Naive thymus-derived CD4-positive, alpha-beta T cell (primary cell): ENCODE data around the gene SCO2. TPM values are rescaled to one million over a fixed set of nuclear protein-coding genes. Genes with fewer than 3 reads are reported as not detected.
A peak's percentile ranks its signal among the peaks of the same experiment; 100 is the strongest.

Experiments
- ATAC-seq: fragments of 150-1000 bp; cut with Tn5 transposase; 2 replicates; pipeline ENCODE4 v1.10.0; 2021; ENCODE audit warnings: mild to moderate bottlenecking, moderate library complexity
- CTCF ChIA-PET: fragments of 350-600 bp; sonication (Branson Sonifier 250); formaldehyde crosslinking; loops from one replicate; lab custom pipeline; 2021; ENCODE audit warnings: antibody characterized with exemption; lab: Charles Lee
- POLR2A ChIA-PET: fragments of 350-600 bp; sonication (Branson Sonifier 250); formaldehyde crosslinking; loops from one replicate; lab custom pipeline; 2021; ENCODE audit warnings: antibody characterized with exemption, inconsistent platforms; lab: Charles Lee
- DNase-seq, 9 donors: peaks; one replicate each; pipeline versions ENCODE4 v3.0.0 to v3.0.0-alpha.2; 2020 to 2022; ENCODE audit warnings: mixed read lengths in 1 of 9
- H3K27ac ChIP-seq: one replicate; pipeline ENCODE4 v1.7.0; 2013; ENCODE audit warnings: mild to moderate bottlenecking, low read depth, low read length, moderate library complexity
- H3K27me3 ChIP-seq, 2 donors: one replicate each; pipeline ENCODE4 v1.7.0; 2013; ENCODE audit warnings: low read length in 2 of 2, mild to moderate bottlenecking in 2 of 2, moderate library complexity in 2 of 2; ENCODE audit not compliant: control insufficient read depth in 2 of 2, insufficient read depth in 2 of 2
- H3K36me3 ChIP-seq, 3 experiments: 1 replicate in 2 of 3; 2 replicates in 1 of 3; pipeline ENCODE4 v1.7.0; 2013; ENCODE audit warnings: low read length in 3 of 3, mild to moderate bottlenecking in 3 of 3, moderate library complexity in 1 of 3; ENCODE audit not compliant: insufficient read depth in 3 of 3, control insufficient read depth in 2 of 3
- H3K4me1 ChIP-seq, 2 donors: one replicate each; pipeline ENCODE4 v1.7.0; 2013; ENCODE audit warnings: low read length in 2 of 2, mild to moderate bottlenecking in 2 of 2, moderate library complexity in 1 of 2; ENCODE audit not compliant: control insufficient read depth in 2 of 2, insufficient read depth in 2 of 2
- H3K4me3 ChIP-seq: 2 replicates; pipeline ENCODE4 v1.7.0; 2013; ENCODE audit warnings: mild to moderate bottlenecking, low read length
- H3K9me3 ChIP-seq, 3 experiments: 1 replicate in 2 of 3; 2 replicates in 1 of 3; pipeline ENCODE4 v1.7.0; 2013; ENCODE audit warnings: low read length in 3 of 3; ENCODE audit not compliant: control insufficient read depth in 2 of 3
- H3K27ac Mint-ChIP-seq, 9 donors: one replicate each; pipeline ENCODE4 v1.8.0; 2020 to 2022; ENCODE audit warnings: mixed read lengths in 9 of 9, mild to moderate bottlenecking in 8 of 9, moderate library complexity in 5 of 9, inconsistent platforms in 2 of 9
- H3K27me3 Mint-ChIP-seq, 5 donors: one replicate each; pipeline ENCODE4 v1.8.0; 2021 to 2022; ENCODE audit warnings: mixed read lengths in 5 of 5, mild to moderate bottlenecking in 1 of 5
- H3K36me3 Mint-ChIP-seq, 5 donors: one replicate each; pipeline ENCODE4 v1.8.0; 2020 to 2022; ENCODE audit warnings: mixed read lengths in 5 of 5, mild to moderate bottlenecking in 3 of 5, inconsistent platforms in 1 of 5
- H3K4me1 Mint-ChIP-seq, 7 donors: one replicate each; pipeline ENCODE4 v1.8.0; 2020 to 2022; ENCODE audit warnings: mixed read lengths in 7 of 7, mild to moderate bottlenecking in 3 of 7, inconsistent platforms in 1 of 7
- H3K4me3 Mint-ChIP-seq, 10 donors: one replicate each; pipeline ENCODE4 v1.8.0; 2020 to 2022; ENCODE audit warnings: mild to moderate bottlenecking in 10 of 10, mixed read lengths in 10 of 10, moderate library complexity in 6 of 10, inconsistent platforms in 2 of 10
- H3K9me3 Mint-ChIP-seq, 11 donors: one replicate each; pipeline ENCODE4 v1.8.0; 2020 to 2022; ENCODE audit warnings: mixed read lengths in 11 of 11, mild to moderate bottlenecking in 4 of 11, inconsistent platforms in 1 of 11, moderate library complexity in 1 of 11
- intact Hi-C, 2 donors: fragments of 100-400 bp; cut with micrococcal nuclease; formaldehyde crosslinking; loops; one replicate each; pipeline ENCODE4 v1.15.1; 2023
- polyA plus RNA-seq, 2 donors: library from polyadenylated mRNA; unstranded; fragments of 300-500 nt; fragmentation: Illumina TruSeq; gene quantifications; one replicate each; pipeline ENCODE4 v1.2.3, GENCODE V29; 2021
- total RNA-seq, 6 experiments: library from RNA in 5 of 6; stranded (reverse) in 5 of 6; gene quantifications; 1 replicate in 5 of 6; 2 replicates in 1 of 6; pipeline ENCODE4 v1.2.3 and lab custom pipeline; 2021 to 2026

Gene SCO2
- total and polyA plus RNA-seq, 7 experiments from 2014 or later, result 2.2 to 12.0 (median 5.5) TPM

DNA sequence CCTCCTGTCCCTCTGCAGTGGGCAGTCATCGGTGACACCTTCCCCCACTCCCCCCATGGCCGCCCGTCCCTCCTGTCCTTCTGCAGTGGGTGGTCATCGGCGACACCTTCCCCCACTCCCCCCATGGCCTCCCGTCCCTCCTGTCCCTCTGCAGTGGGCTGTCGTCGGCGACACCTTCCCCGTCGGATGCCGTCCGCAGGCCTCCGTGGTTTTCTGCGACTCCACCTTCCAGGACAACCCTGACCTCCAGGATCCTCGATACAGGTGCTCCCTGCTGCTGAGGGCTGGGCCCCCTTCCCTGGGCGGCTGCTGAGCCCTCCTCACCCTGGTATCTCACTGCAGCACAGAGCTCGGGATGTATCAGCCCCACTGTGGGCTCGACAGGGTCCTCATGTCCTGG is 36.5 kb downstream of the SCO2 start:
- Mint-ChIP-seq H3K36me3 (no peaks in the 10 kb centered on the region), H3K27ac (no peak overlapping the region), H3K27me3 (peaks cover 0 to 5% (median 0%) of the 10 kb centered on the region in 5 donors), H3K9me3 (no peaks in the 10 kb centered on the region), H3K4me1 (peaks cover 7 to 15% (median 8%) of the 10 kb centered on the region in 7 donors), H3K4me3 (no peak overlapping the region)
- DNase-seq (no peak), ATAC-seq (no peak)
- intact Hi-C loops, result no loop called here
- Histone ChIP-seq H3K4me1 (peaks cover 0 to 6% of the 10 kb centered on the region in 2 donors), H3K36me3 (no peaks in the 10 kb centered on the region), H3K27ac (no peak overlapping the region), H3K27me3 (no peaks in the 10 kb centered on the region), H3K9me3 (no peaks in the 10 kb centered on the region), H3K4me3 (no peak overlapping the region)
- CTCF ChIA-PET, result no interaction called here
- POLR2A ChIA-PET, result interaction anchor here (1.3 kb wide), 1 partner anchor 37 kb away, joined by 6 read pairs; the partner anchor contains the start of gene SCO2

DNA sequence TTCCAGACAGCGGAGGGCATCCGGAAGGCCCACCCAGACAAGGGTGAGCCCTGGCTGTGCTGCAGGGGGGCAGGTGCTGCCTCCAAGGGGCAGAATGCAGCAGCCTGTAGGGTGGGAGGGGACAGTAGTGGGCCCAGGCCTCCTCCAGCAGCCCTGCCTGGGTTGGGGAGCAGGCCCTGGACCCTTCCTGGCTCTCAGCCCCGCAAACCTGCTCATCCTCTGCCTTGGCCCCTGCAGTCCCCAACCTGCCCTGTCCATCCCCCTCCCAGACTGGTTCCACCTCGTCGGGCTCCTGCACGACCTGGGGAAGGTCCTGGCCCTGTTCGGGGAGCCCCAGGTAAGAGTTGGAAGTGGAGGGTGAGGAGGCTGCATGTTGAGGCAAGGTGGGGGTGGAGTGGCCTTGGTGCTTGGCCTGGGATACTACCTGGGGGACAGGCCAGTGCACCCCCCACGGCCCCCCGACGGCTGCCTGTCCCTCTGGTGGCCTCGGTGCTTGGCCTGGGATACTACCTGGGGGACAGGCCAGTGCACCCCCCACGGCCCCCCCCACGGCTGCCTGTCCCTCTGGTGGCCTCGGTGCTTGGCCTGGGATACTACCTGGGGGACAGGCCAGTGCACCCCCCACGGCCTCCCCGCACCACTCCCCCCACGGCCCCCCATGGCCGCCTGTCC is 37.3 kb downstream of the SCO2 start:
- no peak for ATAC-seq
- POLR2A ChIA-PET, result no interaction called here
- intact Hi-C loops, result no loop called here
- H3K4me1 Mint-ChIP-seq, result peaks cover 7 to 15% (median 8%) of the 10 kb centered on the region in 7 donors
- H3K27me3 Mint-ChIP-seq, result peaks cover 0 to 5% (median 0%) of the 10 kb centered on the region in 5 donors
- no peak for DNase-seq
- H3K4me1 ChIP-seq, result peaks cover 0 to 6% of the 10 kb centered on the region in 2 donors
- no peak overlapping the region for H3K27ac ChIP-seq
- H3K4me3 ChIP-seq, result no peak overlapping the region
- H3K4me3 Mint-ChIP-seq, result no peak overlapping the region
- no peaks in the 10 kb centered on the region for H3K27me3 ChIP-seq
- CTCF ChIA-PET, result no interaction called here
- H3K27ac Mint-ChIP-seq, result no peak overlapping the region
- H3K36me3 Mint-ChIP-seq, result no peaks in the 10 kb centered on the region
- no peaks in the 10 kb centered on the region for H3K9me3 Mint-ChIP-seq
- no peaks in the 10 kb centered on the region for H3K36me3 ChIP-seq
- no peaks in the 10 kb centered on the region for H3K9me3 ChIP-seq

DNA sequence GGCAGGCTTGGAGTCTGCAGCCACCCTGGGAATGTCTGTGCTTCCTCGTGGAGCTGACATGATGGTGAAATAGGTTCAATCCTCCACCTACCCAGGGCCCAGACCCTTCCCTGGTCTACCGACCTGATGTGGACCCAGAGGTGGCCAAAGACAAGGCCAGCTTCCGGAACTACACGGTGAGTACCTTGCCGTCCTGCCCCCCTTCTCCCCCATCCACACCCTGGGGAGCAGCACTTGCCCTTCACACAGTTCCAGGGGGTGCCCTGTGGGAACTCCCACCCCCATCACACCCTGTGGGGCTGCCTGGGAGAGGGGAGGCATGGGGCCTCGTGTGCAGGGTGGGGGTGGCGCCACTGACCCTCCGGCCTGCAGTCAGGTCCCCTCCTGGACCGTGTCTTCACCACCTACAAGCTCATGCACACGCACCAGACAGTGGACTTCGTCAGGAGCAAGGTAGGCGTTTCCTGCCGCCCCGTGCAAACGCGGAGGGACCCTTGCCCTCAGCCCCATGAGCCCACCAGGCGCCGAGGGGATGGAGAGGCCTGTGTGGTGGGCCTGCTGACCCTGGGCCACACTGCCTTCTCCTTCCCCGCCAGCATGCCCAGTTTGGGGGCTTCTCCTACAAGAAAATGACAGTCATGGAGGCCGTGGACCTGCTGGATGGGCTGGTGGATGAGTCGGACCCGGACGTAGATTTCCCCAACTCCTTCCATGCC is 38.0 kb downstream of the SCO2 start:
- H3K27me3 ChIP-seq, result no peaks in the 10 kb centered on the region
- no peak overlapping the region for H3K4me3 ChIP-seq
- ChIA-PET POLR2A (no interaction called here), CTCF (no interaction called here)
- intact Hi-C loops, result no loop called here
- Mint-ChIP-seq H3K9me3 (no peaks in the 10 kb centered on the region), H3K27ac (no peak overlapping the region), H3K4me1 (peaks cover 7 to 17% (median 8%) of the 10 kb centered on the region in 7 donors), H3K36me3 (no peaks in the 10 kb centered on the region), H3K4me3 (no peak overlapping the region), H3K27me3 (peaks cover 0 to 5% (median 0%) of the 10 kb centered on the region in 5 donors)
- no peaks in the 10 kb centered on the region for H3K9me3 ChIP-seq
- no peaks in the 10 kb centered on the region for H3K36me3 ChIP-seq
- peaks cover 0 to 6% of the 10 kb centered on the region in 2 donors for H3K4me1 ChIP-seq
- ATAC-seq (no peak), DNase-seq (no peak)
- H3K27ac ChIP-seq, result no peak overlapping the region

DNA sequence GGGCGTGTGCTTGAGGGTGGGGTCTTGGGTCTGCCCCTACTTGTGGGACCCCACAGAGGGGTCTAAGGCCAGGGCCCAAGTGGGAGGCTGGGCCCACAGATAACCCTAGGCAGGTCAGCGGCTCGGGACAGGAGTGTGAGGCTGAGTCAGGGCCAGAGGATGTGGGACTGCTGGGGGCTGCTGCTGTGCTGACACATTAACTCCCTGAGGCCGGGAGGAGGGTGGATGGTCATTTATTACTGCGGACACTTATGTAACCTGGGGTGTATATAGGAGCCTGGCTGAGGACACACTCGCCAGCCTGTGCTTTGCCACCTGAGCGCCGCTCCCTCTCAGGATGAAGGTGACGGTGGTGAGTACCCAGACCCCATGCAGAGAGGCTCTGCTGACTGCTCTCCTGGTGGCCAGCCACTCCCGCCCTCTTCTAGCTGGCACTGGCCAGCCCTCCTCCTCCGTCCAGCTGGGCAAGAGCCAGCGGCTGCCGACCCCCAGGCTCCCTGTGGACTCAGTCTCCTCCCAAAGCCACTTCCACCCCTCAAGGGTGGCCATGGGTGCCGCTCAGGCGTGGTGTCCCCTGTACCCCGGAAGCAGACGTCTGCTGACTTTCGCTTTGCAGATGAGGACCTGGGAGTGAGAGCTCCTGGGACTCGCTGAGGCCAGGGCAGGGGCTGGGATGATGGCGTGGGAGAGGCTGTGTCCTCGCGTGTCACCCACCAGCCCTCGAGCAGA is 38.7 kb downstream of the SCO2 start, which contains the start of gene MIOX:
MIOX (plus strand) TSS at position 299 of the 729 bp plus-strand sequence; CDS start at position 338, 39 bp downstream.
- Histone ChIP-seq H3K4me3 (no peak within 1 kb of the TSS), H3K27ac (no peak within 1 kb of the TSS), H3K36me3 (no peaks in the 10 kb centered on the region), H3K27me3 (no peaks in the 10 kb centered on the region), H3K4me1 (peaks cover 4 to 13% of the 10 kb centered on the region in 2 donors), H3K9me3 (no peaks in the 10 kb centered on the region)
- intact Hi-C loops, result no loop called here
- DNase-seq (no peak), ATAC-seq (no peak)
- H3K4me3 Mint-ChIP-seq, result peak within 1 kb of the TSS in 1 of 10 donors; percentile 66
- POLR2A ChIA-PET, result no interaction called here
- no peaks in the 10 kb centered on the region for H3K9me3 Mint-ChIP-seq
- H3K4me1 Mint-ChIP-seq, result peaks cover 7 to 17% (median 8%) of the 10 kb centered on the region in 7 donors
- CTCF ChIA-PET, result no interaction called here
- H3K27me3 Mint-ChIP-seq, result peaks cover 0 to 5% (median 0%) of the 10 kb centered on the region in 5 donors
- peak within 1 kb of the TSS in 2 of 9 donors; percentile 46 to 68 for H3K27ac Mint-ChIP-seq
- H3K36me3 Mint-ChIP-seq, result no peaks in the 10 kb centered on the region

DNA sequence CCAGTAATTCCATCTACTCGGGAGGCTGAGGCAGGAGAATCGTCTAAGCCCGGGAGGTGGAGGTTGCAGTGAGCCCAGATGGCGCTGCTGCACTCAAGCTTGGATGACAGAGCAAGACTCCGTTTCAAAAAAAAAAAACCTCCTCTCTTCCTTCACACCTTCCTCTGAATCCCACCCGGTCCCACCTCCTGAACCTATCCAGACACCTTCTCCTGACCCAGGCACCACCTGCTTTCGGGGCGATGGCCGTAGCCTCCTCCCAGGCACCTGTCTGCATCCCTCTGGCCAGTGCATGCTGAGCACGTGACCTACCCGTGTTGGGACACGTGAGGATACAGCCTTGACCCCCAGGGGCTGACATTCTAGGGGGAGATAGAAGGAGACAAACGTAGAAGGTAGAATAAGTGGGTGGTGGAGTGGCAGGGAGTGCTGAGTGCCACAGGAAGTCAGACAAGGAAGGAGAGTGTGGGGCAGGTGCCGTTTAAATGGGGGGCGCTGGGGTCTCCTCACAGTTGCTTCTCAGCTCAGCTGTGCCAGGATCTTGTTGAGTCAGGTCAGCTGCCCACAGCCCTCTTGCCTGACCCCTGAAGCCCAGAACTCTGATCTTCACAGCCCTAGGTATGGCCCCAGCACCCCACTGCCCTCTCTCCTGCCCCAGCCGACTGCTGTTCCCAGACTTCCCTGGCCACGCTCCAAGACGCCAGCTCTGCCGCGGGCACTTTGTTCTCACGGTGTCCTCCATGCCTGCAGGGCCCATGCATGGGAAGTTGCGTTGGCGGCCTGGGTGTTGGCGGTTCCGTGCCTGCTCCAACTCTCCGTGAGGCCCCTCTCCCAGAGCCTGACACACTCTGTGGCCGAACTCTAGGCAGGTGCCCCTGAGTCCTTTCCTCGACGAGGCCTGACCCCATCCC is 39.9 kb downstream of the SCO2 start:
- ChIA-PET POLR2A (no interaction called here), CTCF (interaction anchor here (1.4 kb wide), 1 partner anchor 12 kb away, joined by 7 read pairs; no protein-coding TSS in a partner anchor)
- no peaks in the 10 kb centered on the region for H3K36me3 ChIP-seq
- peaks cover 0 to 3% (median 0%) of the 10 kb centered on the region in 5 donors for H3K27me3 Mint-ChIP-seq
- peaks cover 0 to 11% (median 2%) of the 10 kb centered on the region in 7 donors for H3K4me1 Mint-ChIP-seq
- intact Hi-C loops, result no loop called here
- DNase-seq, result no peak
- H3K27ac ChIP-seq, result no peak overlapping the region
- H3K27ac Mint-ChIP-seq, result peak overlapping the region in 3 of 9 donors; percentile 46 to 68 (median 54)
- no peaks in the 10 kb centered on the region for H3K9me3 Mint-ChIP-seq
- H3K4me1 ChIP-seq, result peaks cover 4 to 8% of the 10 kb centered on the region in 2 donors
- no peaks in the 10 kb centered on the region for H3K27me3 ChIP-seq
- ATAC-seq, result no peak
- no peaks in the 10 kb centered on the region for H3K9me3 ChIP-seq
- no peaks in the 10 kb centered on the region for H3K36me3 Mint-ChIP-seq
- H3K4me3 Mint-ChIP-seq, result peak overlapping the region in 1 of 10 donors; percentile 59
- H3K4me3 ChIP-seq, result no peak overlapping the region
